Upper lobe of left lung (tissue), 4 donors: Measurements from ENCODE around the gene ERO1A.

Experiments
- CTCF ChIP-seq, 6 experiments: fragments of 450-650 bp in 4 of 6; fragments of 200-600 bp in 2 of 6; sonication (generic) in 2 of 6; IDR thresholded peaks; one replicate each; pipeline ENCODE4 v1.5.1; 2016 to 2019; ENCODE audit warnings: antibody characterized with exemption in 6 of 6
- POLR2A ChIP-seq, 4 donors: fragments of 450-650 bp; IDR thresholded peaks; one replicate each; pipeline ENCODE4 v1.5.1; 2016 to 2017; ENCODE audit warnings: antibody characterized with exemption in 4 of 4, mild to moderate bottlenecking in 2 of 4
- POLR2AphosphoS5 ChIP-seq, 2 donors: sonication (generic); formaldehyde crosslinking; IDR thresholded peaks; one replicate each; pipeline ENCODE4 v1.5.1; 2017; ENCODE audit warnings: antibody characterized with exemption in 2 of 2

GRCh38 chr14:52618602-52619001, 76.8 kb downstream of the ERO1A start:
- no peak for TF ChIP-seq POLR2AphosphoS5 (IDR thresholded peaks at IDR 0.05)
- TF ChIP-seq POLR2A (IDR thresholded peaks at IDR 0.05) = no peak
- TF ChIP-seq CTCF (IDR thresholded peaks at IDR 0.05) = no peak
